Nephron progenitor cell (in vitro differentiated cells): ENCODE results near the gene IER5.
A peak's percentile ranks its signal among the peaks of the same experiment; 100 is the strongest.

ENCODE experiments used
- DNase-seq: peaks from one replicate; pipeline ENCODE4 v3.0.0; 2021
- H3K27ac Mint-ChIP-seq: 2 replicates; pipeline ENCODE4 v1.8.0; 2021; ENCODE audit warnings: mild to moderate bottlenecking, moderate library complexity, mixed read lengths
- H3K27me3 Mint-ChIP-seq: 2 replicates; pipeline ENCODE4 v1.8.0; 2021; ENCODE audit warnings: mild to moderate bottlenecking, low read depth, mixed read lengths; ENCODE audit not compliant: poor library complexity
- H3K36me3 Mint-ChIP-seq: 2 replicates; pipeline ENCODE4 v1.8.0; 2021; ENCODE audit warnings: low read depth, mixed read lengths
- H3K4me1 Mint-ChIP-seq: 2 replicates; pipeline ENCODE4 v1.8.0; 2021; ENCODE audit warnings: mixed read lengths
- H3K4me3 Mint-ChIP-seq: 2 replicates; pipeline ENCODE4 v1.8.0; 2021; ENCODE audit warnings: mild to moderate bottlenecking, moderate library complexity, mixed read lengths
- H3K9me3 Mint-ChIP-seq: 2 replicates; pipeline ENCODE4 v1.8.0; 2021; ENCODE audit warnings: mild to moderate bottlenecking, moderate library complexity, mixed read lengths
- CTCF ChIP-seq: fragments of 200-600 bp; sonication (generic); IDR thresholded peaks from 2 replicates; pipeline ENCODE4 v1.5.0; 2021; ENCODE audit warnings: antibody characterized with exemption

The IER5 gene

GRCh38 chr1:181117648-181118449, 29.3 kb downstream of the IER5 start:
- peaks cover 70% of the 10 kb centered on the region for H3K4me1 Mint-ChIP-seq
- no peaks in the 10 kb centered on the region for H3K36me3 Mint-ChIP-seq
- peak overlapping the region; percentile 56 for H3K4me3 Mint-ChIP-seq
- H3K27me3 Mint-ChIP-seq = peaks cover 6% of the 10 kb centered on the region
- no peak for DNase-seq
- H3K27ac Mint-ChIP-seq = peak overlapping the region; percentile 90
- TF ChIP-seq CTCF = no peak
- H3K9me3 Mint-ChIP-seq = peaks cover 3% of the 10 kb centered on the region

GRCh38 chr1:181119093-181119989, 30.8 kb downstream of the IER5 start:
- H3K36me3 Mint-ChIP-seq = no peaks in the 10 kb centered on the region
- peaks cover 6% of the 10 kb centered on the region for H3K27me3 Mint-ChIP-seq
- no peak for TF ChIP-seq CTCF
- peaks cover 3% of the 10 kb centered on the region for H3K9me3 Mint-ChIP-seq
- no peak for DNase-seq
- peak overlapping the region; percentile 94 for H3K27ac Mint-ChIP-seq
- peaks cover 64% of the 10 kb centered on the region for H3K4me1 Mint-ChIP-seq
- H3K4me3 Mint-ChIP-seq = peak overlapping the region; percentile 11

- Mint-ChIP-seq H3K9me3 (peaks cover 3% of the 10 kb centered on the region), H3K4me3 (no peak overlapping the region), H3K27ac (peak overlapping the region; percentile 37), H3K36me3 (no peaks in the 10 kb centered on the region), H3K27me3 (peaks cover 6% of the 10 kb centered on the region), H3K4me1 (peaks cover 64% of the 10 kb centered on the region)
- DNase-seq = no peak
- TF ChIP-seq CTCF = no peak
Observed at GRCh38 chr1:181120924-181121323, 32.4 kb downstream of the IER5 start.

GRCh38 chr1:181121498-181121897, 33.0 kb downstream of the IER5 start:
- no peaks in the 10 kb centered on the region for H3K36me3 Mint-ChIP-seq
- H3K4me1 Mint-ChIP-seq = peaks cover 68% of the 10 kb centered on the region
- H3K9me3 Mint-ChIP-seq = peaks cover 3% of the 10 kb centered on the region

GRCh38 chr1:181122222-181122621, 33.7 kb downstream of the IER5 start:
- Mint-ChIP-seq H3K27ac (no peak overlapping the region), H3K4me3 (no peak overlapping the region), H3K4me1 (peaks cover 69% of the 10 kb centered on the region), H3K36me3 (no peaks in the 10 kb centered on the region), H3K9me3 (peaks cover 3% of the 10 kb centered on the region), H3K27me3 (peaks cover 6% of the 10 kb centered on the region)
- TF ChIP-seq CTCF = no peak
- no peak for DNase-seq

More at GRCh38 chr1:181121498-181121897, 33.0 kb downstream of the IER5 start:
- DNase-seq = no peak
- Mint-ChIP-seq H3K27ac (no peak overlapping the region), H3K4me3 (no peak overlapping the region), H3K27me3 (peaks cover 6% of the 10 kb centered on the region)
- TF ChIP-seq CTCF = no peak
